NCI-H1930 (cell line): ENCODE measurements around the gene GNB2.
"Not testable (repeated sequence)": the region's sequence is repeated elsewhere in the genome, so short reads cannot be mapped to it uniquely, and the experiment has no call there.

Experiments used
- DNase-seq, 2 experiments: peaks; one replicate each; lab custom pipeline; 2025; lab: John Stamatoyannopoulos, UW

Gene GNB2

DNA sequence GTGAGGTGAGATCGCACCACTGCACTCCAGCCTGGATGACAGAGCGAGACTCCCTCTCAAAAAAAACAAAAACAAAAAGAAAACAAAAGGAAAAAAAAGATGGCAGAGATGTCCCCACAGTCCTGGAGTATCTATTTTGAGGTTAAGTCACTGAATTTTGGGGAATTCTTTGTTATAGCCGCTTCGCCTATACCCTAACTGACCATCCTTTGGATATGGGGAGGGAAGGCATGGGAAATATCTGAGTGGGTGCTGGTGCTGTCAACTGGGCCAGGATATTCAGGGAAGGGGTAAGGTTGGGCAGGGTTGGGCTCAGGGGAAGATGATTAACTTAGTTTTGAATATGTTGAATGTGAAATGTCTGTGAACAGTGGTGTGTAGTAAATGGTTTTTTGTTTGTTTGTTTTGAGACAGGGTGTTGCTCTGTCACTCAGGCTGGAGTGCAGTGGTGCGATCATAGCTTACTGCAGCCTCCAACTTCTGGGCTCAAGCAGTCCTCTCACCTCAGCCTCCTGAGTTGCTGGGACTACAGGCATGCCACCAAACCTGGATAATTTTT lies 8.3 kb upstream of the GNB2 start:
- DNase-seq: no peak

DNA sequence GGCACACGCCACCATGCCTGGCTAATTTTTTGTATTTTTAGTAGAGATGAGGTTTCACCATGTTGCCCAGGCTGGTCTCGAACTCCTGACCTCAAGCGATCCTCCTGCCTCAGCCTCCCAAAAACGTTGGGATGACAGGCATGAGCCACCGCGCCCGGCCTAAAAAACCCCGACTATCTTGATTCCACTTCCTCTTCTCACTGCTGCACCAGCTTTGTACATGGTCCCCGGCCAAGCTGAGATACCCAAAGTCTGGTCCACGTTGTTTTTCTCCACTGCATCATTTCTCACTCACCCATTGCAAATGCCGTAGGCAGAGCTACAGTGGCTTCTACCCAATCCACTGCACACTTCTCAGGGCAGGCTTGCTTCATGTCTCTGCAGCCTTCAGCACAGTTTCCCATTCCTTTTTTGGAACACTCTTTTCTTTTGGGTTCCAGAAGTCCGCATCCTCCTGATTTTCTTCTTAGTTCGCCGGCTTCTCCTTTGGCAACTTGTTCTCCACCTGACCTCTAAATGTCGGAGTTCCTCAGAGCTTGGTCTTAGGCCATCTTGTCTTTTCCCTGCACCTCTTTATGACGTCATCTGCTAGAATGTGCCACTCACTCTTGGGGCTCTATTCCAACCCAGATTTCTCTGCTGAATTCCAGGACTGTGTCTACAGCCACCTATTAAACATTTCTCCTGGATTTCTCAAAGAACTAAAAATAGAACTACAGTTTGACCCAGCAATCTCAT lies 6.0 kb upstream of the GNB2 start:
- no peak for DNase-seq

DNA sequence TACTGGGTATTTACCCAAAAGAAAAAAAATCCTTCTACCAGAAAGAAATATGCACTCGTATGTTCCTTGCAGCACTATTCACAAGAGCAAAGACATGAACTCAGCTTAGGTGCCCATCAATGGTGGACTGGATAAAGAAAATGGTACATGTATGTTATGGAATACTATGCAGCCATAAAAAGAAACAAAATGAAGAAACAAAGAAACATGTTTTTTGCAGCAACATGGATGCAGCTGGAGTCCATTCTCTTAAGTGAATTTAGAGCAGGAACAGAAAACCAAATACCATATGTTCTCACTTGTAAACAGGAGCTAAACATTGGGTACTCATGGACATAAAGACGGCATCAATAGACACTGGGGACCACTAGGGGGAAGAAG lies 5.5 kb upstream of the GNB2 start:
- DNase-seq: no peak

DNA sequence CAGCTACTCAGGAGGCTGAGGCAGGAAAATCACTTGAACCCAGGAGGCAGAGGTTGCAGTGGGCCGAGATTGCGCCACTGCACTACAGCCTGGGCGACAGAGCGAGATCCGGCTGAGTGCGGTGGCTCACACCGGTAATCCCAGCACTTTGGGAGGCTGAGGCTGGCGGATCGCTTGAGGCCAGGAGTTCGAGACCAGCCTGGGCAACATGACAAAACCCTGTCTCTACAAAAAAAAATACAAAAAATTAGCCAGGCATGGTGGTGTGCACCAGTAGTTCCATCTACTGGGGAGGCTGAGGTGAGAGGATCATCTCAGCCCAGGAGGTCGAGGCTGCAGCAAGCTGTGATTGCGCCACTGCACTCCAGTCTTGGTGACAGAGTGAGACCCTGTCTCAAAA lies 4.4 kb upstream of the GNB2 start:
- DNase-seq: not testable (repeated sequence)

DNA sequence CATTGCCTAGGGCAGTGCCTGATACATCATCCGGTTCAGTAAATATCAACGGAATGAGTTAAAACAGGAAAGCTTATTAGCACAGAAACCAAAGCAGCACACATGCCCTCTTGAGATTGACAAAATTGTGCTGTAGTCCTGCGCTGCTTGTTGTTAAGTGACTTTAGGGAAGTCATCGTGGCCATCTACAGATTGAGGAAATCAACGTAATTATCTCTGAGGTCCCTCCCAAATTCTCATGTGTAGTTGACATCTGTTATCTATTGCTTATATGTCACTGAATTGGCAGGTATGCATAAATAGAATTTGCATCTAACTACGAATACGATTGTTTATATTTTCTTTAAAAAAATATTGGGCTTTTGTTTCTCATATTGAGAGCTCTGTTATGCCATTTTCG lies 3.5 kb upstream of the GNB2 start:
- no peak for DNase-seq

DNA sequence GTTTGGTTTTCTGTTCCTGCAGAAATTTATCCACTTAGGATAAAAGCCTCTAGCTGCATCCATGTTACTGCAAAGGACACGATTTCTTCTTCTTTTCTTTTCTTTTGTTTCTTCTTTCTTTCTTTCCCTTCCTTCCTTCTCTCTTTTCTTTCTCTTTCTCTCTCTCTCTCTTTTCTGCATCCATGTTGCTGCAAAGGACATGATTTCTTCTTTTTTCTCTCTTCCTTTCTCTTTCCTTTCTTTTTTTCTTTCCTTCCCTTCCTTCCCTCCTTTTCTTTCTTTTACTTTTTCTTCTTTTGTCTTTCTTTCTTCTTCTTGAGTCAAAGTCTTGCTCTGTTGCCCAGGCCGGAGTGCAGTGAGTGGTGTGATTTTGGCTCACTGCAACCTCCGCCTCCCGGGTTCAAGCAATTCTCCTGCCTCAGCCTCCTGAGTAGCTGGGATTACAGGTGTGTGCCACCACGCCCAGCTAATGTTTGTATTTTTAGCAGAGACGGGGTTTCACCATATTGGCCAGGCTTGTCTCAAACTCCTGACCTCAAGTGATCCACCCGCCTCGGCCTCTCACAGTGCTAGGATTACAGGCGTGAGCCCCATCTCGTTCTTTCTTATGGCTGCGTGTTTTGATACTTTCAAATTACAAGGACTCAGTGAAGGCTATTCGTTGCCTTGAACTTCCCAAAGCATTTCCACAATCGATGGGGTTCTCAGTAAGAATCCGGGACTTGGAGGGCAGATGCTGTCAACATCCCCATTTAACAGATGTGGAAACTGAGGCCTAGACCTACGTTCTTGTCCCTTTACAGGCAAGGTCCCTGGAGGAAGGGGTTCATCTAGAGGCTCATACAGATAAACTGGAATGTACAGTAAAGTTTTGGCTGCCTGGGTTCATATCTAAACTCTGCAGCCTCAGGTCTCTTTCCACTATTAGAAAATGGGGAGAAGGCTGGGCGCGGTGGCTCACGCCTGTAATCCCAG lies 1.9 kb upstream of the GNB2 start:
- no peak for DNase-seq

DNA sequence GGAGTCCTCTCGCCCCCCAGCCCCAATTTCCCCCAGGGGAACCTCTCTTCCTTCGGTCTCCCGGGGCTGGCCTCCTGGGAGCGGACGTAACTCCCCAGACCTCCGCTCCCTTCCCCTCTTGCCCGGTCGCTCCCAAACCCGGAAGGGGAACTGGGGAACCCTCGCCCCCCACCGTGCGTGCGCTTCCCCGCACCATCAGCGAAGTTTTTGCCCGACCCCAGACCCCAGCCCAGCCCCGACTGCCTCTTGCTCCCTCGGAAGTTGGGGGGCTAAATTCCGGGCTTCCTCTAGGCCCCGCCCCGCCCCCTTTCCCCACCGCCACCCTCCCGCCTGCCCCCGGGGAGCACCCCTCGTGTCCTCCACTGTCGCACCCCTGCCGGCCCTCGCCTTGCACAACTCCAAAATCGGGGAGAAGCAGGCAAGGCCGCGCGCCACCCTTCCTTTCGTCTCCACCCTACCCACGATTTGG lies 436 bp downstream of the GNB2 start:
- DNase-seq: no peak

DNA sequence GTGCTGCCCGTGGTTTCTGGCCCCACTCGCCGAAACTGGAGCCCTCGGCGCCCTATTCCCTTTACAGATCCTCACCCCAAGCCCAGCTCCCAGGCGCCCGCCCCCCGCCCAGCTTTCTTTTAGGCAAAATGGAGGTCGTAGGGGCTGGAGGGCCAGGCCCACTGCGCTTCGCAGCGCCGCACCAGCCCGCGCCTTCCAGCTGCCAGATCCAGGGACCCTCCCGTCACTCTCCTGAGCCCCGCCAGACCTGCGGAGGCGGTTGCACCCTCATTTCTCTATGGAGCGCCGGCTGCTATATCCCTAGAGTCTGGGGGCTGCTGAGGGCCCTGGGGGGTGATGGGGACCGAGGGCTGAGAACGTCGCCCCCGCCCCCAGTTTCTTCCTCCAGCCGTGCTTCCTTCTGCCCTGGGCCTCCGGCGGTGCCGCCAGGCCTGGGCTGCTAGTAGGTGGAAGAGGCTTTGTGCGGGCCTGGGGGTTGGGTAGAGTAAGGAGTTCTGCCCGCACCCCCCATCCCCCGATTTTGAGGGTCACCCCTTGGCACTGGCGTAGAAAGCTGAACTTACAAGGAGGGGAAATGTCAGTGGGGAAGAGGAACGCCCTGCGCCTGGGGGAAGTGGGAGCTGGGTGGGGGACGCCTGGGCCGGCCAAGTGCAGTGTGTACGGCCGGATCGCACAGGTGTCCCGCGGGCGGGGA lies 1.0 kb downstream of the GNB2 start:
- DNase-seq: no peak

DNA sequence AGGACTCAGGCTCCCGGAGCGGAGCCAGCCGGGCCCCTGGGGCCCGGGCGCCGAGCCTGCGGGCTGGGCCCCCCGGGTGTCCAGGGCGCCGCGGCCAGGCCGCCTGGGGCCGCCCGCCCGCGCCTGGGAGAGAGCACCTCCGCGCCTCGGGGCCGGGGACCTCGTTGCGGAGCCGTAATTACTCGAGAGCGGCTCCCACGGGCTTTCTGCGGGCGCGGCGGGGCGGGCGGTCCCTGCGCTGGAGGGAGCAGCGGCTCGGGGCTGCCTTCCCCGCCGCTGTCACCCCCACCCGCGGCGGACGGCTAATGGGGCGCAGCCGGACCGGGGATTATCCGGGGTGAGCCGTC lies 1.5 kb downstream of the GNB2 start:
- DNase-seq: no peak

DNA sequence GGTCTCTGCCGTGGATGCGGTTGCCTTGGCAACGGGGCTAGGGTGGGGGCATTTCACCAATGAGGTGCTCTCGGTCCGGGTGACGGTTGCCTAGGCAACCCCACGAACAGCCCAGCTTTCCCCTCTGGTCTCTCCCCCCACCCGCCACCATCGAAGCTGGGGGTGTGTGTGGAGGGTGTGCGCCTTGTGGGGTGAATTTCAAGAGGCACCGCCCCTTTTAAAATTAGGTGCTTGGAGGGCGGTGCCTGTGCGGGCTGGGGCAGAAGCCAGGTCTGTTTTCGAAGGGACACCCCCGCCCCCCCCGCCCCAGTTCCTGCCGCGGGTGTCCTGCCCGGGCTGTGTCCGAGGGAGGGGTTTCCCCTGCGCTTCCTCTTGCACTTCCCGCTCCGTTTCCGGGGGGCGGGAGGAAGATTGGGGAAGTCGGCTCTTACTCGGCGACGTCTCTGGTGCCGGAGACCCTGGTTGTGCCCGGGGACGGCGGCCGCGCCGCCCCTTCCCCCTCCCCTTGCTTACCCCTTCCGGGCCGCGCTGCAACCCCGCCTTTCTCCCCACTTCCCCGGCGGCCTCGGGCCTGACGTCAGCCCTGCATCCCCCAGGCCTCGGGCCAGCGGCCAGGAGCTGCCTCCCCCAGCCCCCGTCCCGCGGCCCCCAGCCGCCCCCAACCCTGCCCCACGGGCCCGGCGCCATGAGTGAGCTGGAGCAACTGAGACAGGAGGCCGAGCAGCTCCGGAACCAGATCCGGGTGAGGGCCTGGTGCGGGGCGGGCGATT lies 2.2 kb downstream of the GNB2 start:
- no peak for DNase-seq

DNA sequence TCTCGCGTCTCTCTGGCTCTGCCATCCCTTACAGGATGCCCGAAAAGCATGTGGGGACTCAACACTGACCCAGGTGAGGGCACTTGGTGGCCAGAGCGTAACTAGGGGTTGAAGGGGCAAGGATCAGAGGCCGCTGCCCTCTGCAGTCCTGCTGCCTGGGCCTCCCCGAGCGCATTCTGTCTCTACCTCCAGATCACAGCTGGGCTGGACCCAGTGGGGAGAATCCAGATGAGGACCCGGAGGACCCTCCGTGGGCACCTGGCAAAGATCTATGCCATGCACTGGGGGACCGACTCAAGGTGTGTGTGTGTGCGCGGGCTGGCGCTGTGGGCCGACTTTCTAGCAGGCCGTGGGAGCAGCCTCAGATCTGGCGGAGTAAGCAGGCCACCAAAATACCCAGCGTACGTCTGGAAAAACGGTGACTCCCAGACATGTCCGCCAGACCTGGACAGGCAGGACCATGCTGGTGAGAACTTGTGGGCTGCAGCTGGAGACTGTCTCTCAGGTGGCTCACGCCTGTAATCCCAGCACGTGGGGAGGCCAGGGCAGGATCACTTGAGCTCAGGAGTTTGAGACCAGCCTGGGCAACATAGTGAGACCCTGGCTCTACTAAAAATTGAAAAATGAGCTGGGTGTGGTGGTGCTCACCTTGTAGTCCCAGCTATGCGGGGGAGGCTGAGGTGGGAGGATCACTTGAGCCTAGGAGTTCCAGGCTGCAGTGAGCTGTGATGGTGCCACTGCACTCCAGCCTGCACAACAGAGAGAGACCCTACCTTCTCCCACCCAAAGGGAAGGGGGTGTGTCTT lies 3.2 kb downstream of the GNB2 start:
- DNase-seq: no peak

DNA sequence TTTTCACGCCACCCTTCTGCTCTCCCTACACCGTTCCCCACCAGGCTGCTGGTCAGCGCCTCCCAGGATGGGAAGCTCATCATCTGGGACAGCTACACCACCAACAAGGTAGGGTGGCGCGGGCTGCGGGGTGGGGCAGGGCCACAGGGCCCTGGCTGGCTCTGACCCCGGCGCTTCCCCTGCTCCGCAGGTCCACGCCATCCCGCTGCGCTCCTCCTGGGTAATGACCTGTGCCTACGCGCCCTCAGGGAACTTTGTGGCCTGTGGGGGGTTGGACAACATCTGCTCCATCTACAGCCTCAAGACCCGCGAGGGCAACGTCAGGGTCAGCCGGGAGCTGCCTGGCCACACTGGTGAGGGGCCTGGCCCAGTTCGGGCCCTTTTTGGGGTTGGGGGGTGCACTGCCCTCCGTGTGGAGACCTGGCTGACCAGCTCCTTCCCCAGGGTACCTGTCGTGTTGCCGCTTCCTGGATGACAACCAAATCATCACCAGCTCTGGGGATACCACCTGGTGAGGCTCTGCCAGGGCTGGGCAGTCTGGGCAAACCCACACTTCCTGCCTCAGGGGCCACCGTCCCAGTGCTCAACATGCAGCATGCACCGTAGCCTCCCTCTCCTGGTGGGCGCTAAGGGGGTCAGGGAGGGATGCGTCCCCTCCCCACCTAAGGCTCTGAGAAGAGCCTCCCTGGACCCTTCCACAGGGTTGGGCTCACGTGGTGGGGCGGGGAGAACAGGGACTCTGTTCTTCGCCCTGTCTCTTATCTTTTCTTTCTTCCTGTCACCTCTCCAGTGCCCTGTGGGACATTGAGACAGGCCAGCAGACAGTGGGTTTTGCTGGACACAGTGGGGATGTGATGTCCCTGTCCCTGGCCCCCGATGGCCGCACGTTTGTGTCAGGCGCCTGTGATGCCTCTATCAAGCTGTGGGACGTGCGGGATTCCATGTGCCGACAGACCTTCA lies 4.0 kb downstream of the GNB2 start:
- no peak for DNase-seq

DNA sequence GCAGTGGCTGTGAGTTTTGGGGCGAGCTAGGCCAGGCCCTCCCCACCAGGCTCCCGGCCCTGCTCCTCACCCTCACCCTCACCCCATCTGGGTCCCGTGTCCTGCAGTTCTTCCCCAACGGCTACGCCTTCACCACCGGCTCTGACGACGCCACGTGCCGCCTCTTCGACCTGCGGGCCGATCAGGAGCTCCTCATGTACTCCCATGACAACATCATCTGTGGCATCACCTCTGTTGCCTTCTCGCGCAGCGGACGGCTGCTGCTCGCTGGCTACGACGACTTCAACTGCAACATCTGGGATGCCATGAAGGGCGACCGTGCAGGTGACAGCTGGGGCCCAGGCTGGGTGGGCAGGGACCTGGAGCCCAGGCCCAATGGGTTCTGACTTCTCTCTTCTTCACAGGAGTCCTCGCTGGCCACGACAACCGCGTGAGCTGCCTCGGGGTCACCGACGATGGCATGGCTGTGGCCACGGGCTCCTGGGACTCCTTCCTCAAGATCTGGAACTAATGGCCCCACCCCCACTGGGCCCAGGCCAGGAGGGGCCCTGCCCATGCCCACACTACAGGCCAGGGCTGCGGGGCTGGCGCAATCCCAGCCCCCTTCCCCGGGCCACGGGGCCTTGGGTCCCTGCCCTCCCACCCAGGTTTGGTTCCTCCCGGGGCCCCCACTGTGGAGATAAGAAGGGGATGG lies 4.9 kb downstream of the GNB2 start:
- DNase-seq: no peak

DNA sequence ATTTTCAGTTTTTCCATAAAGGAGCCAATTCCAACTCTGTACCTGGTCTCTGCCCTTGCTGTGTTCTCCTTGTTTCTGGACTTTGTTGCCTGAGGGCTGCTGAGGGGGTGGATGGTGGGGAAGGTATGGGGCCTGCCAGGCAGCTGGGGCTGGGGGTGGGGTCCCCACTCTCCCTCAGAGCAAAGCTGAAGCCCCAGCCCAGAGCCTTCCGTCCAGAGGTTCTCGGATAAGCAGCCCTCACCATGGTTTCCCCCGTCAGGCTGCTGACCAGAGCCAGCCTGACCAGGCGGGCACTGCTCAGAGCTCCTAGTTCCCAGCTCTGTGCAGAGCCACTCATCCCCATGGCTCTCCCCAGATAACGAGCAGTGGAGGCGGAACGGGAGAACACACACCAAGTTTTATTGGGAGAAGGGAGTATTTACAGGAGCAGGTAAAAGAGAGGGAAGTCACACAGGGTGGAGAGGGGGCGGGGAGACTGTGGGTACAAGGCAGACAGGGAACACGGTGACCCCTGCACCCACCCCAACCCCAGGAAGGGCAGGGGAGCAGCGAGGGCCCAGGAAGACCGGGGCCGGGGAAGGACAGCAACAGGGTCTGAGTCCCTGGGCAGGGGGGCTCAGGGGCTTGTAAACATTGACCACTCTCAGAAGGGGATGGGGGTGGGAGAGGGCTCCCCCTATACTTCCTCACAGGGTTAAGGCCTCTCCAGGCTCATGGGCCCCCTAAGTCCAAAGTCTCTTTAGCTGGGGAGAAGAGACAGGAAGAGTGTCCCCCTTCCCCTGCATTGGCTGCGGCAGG lies 5.8 kb downstream of the GNB2 start:
- no peak for DNase-seq

DNA sequence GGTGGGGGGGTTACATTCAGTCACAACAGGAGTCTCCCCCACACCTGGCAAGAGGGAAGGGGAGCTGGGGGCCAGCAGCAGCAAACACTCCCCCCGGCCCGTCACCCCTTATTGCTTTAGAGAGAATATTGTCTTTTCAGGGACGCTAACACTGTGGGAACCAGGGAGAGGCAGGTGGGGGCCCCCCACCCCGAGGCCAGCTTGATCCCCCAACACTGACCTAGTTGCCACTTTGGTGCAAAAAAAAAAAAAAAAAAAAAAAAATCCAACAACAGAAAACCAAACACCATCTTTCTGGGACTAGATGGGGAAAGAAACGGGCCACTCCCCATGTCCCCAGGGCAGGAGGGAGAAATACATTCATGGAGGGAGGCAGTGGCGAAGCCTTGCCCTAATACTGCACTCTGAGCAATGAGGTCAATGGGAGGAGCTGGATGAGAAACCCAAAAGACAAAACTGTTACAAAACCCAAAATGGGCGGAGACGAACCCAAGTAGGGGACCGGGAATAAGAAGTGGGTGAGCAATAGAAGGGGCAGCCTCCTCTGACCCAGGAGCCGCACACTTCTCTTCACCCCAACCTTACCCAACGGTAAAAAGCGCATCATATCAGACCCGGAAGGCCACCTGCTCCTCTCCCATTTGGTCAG lies 6.5 kb downstream of the GNB2 start:
- DNase-seq: no peak

DNA sequence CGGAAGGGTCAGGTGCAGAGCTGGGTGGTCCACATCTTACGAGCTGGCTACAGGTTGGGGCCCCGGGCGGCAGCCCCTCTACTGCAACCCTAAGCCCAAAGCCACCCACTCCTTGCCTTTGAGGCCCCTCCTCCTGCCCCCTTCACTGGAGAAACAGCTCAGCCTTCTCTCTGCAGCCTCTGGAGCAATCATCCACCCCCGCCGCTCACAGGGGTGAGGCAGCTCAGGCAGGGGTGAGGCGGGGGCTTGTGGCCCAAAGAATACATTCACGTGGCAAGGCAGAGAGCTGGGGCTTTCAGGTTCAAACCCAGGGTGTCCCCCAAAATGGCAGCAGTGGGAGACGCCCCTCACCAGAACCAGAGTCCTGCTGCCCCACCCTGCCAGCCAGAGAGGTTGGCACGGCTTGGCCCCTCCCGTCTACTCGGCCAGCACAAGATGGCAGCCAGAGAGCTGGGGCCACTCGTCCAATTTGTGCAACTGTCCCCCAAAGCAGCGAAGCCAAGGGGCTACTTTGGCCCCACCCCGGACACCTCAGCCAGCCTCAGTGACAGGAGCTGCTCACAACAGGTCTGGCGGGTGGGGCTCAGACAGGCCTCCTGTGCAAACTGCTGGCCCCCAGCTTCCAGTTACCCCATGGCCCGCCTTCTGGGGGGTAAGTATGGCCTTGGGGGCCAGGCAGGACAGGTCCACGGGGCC lies 7.2 kb downstream of the GNB2 start:
- DNase-seq: no peak
